ENCODE data around the gene SIK3.

SIK3 gene

GRCh38 chr11:116840746-116841296, 257.4 kb downstream of the SIK3 start:
- no peak overlapping the region for H2AFZ ChIP-seq (ENCODE audit: low read depth)
- no peak for TF ChIP-seq CTCF (conservative IDR thresholded peaks at IDR 0.05; ENCODE audit: low read depth, low read length)
- no peaks in the 10 kb centered on the region for H3K27me3 ChIP-seq (ENCODE audit: insufficient read depth, low read depth)
- H3K4me3 ChIP-seq (IDR thresholded peaks at IDR 0.05; ENCODE audit: insufficient read depth, low read depth, low read length): no peak overlapping the region
- peak overlapping the region; percentile 48; the same call in 1 of the 2 replicates for H3K27ac ChIP-seq
- no peak overlapping the region for H3K9ac ChIP-seq
- H3K79me2 ChIP-seq (ENCODE audit: insufficient read depth, low read depth): no peaks in the 10 kb centered on the region
- H3K4me1 ChIP-seq (ENCODE audit: low read depth, poor library complexity, severe bottlenecking): peaks cover 32% of the 10 kb centered on the region
- H3K4me2 ChIP-seq: peak overlapping the region; percentile 48; the same call in 1 of the 2 replicates
- H4K20me1 ChIP-seq (ENCODE audit: insufficient read depth): no peaks in the 10 kb centered on the region
- no peaks in the 10 kb centered on the region for H3K36me3 ChIP-seq (ENCODE audit: insufficient read depth)

- Histone ChIP-seq H3K79me2 (ENCODE audit: insufficient read depth, low read depth) (no peaks in the 10 kb centered on the region), H4K20me1 (ENCODE audit: insufficient read depth) (no peaks in the 10 kb centered on the region), H3K9ac (no peak overlapping the region), H3K27me3 (ENCODE audit: insufficient read depth, low read depth) (no peaks in the 10 kb centered on the region), H3K4me3 (IDR thresholded peaks at IDR 0.05; ENCODE audit: insufficient read depth, low read depth, low read length) (no peak overlapping the region), H3K4me2 (peak overlapping the region; percentile 48; the same call in 1 of the 2 replicates), H3K4me1 (ENCODE audit: low read depth, poor library complexity, severe bottlenecking) (peaks cover 32% of the 10 kb centered on the region), H3K27ac (peak overlapping the region; percentile 48; the same call in 1 of the 2 replicates), H2AFZ (ENCODE audit: low read depth) (no peak overlapping the region), H3K36me3 (ENCODE audit: insufficient read depth) (no peaks in the 10 kb centered on the region)
- 0 out of 2 replicates have a peak, but pooled peaks have one; percentile 16 for TF ChIP-seq CTCF (conservative IDR thresholded peaks at IDR 0.05; ENCODE audit: low read depth, low read length)
Observed at GRCh38 chr11:116840224-116840745, 257.9 kb downstream of the SIK3 start.

GRCh38 chr11:116838321-116839084, 259.7 kb downstream of the SIK3 start:
- peaks cover 32% of the 10 kb centered on the region for H3K4me1 ChIP-seq (ENCODE audit: low read depth, poor library complexity, severe bottlenecking)
- no peaks in the 10 kb centered on the region for H3K79me2 ChIP-seq (ENCODE audit: insufficient read depth, low read depth)
- H3K27me3 ChIP-seq (ENCODE audit: insufficient read depth, low read depth): no peaks in the 10 kb centered on the region
- TF ChIP-seq CTCF (conservative IDR thresholded peaks at IDR 0.05; ENCODE audit: low read depth, low read length): no peak
- no peak overlapping the region for H3K27ac ChIP-seq
- H3K4me3 ChIP-seq (IDR thresholded peaks at IDR 0.05; ENCODE audit: insufficient read depth, low read depth, low read length): no peak overlapping the region
- H3K4me2 ChIP-seq: peak overlapping the region; percentile 48; the same call in 1 of the 2 replicates
- H4K20me1 ChIP-seq (ENCODE audit: insufficient read depth): no peaks in the 10 kb centered on the region
- H3K36me3 ChIP-seq (ENCODE audit: insufficient read depth): no peaks in the 10 kb centered on the region
- no peak overlapping the region for H3K9ac ChIP-seq
- H2AFZ ChIP-seq (ENCODE audit: low read depth): no peak overlapping the region

GRCh38 chr11:116837231-116838091, 260.8 kb downstream of the SIK3 start, which contains the start of gene APOA1:
Gene APOA1, minus strand, starts transcription at chr11:116837622. Its CDS starts 235 bp downstream, at chr11:116837387.
- TF ChIP-seq CTCF (conservative IDR thresholded peaks at IDR 0.05; ENCODE audit: low read depth, low read length): no peak
- Histone ChIP-seq H3K27ac (no peak within 1 kb of the TSS), H3K4me3 (IDR thresholded peaks at IDR 0.05; ENCODE audit: insufficient read depth, low read depth, low read length) (no peak within 1 kb of the TSS), H3K27me3 (ENCODE audit: insufficient read depth, low read depth) (no peaks in the 10 kb centered on the region), H3K36me3 (ENCODE audit: insufficient read depth) (no peaks in the 10 kb centered on the region), H4K20me1 (ENCODE audit: insufficient read depth) (no peaks in the 10 kb centered on the region), H3K4me1 (ENCODE audit: low read depth, poor library complexity, severe bottlenecking) (peaks cover 32% of the 10 kb centered on the region), H3K9ac (no peak within 1 kb of the TSS), H3K4me2 (no peak within 1 kb of the TSS), H3K79me2 (ENCODE audit: insufficient read depth, low read depth) (no peaks in the 10 kb centered on the region), H2AFZ (ENCODE audit: low read depth) (no peak within 1 kb of the TSS)
